Neural progenitor cell (in vitro differentiated cells): ENCODE measurements around the gene GJB2.

ENCODE experiments used
- CTCF ChIP-seq: fragments of 200-600 bp; sonication (generic); IDR thresholded peaks from 2 replicates; pipeline ENCODE4 v1.5.1; 2017; ENCODE audit warnings: antibody characterized with exemption, mild to moderate bottlenecking
- EZH2 ChIP-seq: fragments of 200-600 bp; sonication (generic); IDR thresholded peaks from 2 replicates; pipeline ENCODE4 v1.6.1; 2017; ENCODE audit warnings: antibody characterized with exemption, mild to moderate bottlenecking, moderate library complexity

- peak; percentile 54 for TF ChIP-seq EZH2
- TF ChIP-seq CTCF: no peak
Observed at GRCh38 chr13:20161951-20162300, 30.8 kb downstream of the GJB2 start.
